ENCODE data around the gene PNPLA6.

PNPLA6 gene

GRCh38 chr19:7505288-7505681 is 30.2 kb upstream of the PNPLA6 start:
- H3K36me3 ChIP-seq (replicated peaks; ENCODE audit: low read depth, low read length) = no peaks in the 10 kb centered on the region
- no peaks in the 10 kb centered on the region for H4K20me1 ChIP-seq (ENCODE audit: insufficient read depth, low read length)
- no peaks in the 10 kb centered on the region for H3K27me3 ChIP-seq (ENCODE audit: low read depth, low read length)
- no peak overlapping the region for H2AFZ ChIP-seq (ENCODE audit: low read depth, low read length)
- no peak overlapping the region for H3K9ac ChIP-seq (ENCODE audit: low read length)
- H3K27ac ChIP-seq (ENCODE audit: low read length) = no peak overlapping the region
- no peaks in the 10 kb centered on the region for H3K4me1 ChIP-seq (ENCODE audit: low read length)
- H3K79me2 ChIP-seq (ENCODE audit: low read length) = no peaks in the 10 kb centered on the region
- TF ChIP-seq CTCF (IDR thresholded peaks at IDR 0.05; ENCODE audit: low read depth, low read length) (no peak), EZH2phosphoT487 (IDR thresholded peaks at IDR 0.05; ENCODE audit: low read depth) (no peak)
- no peaks in the 10 kb centered on the region for H3K9me3 ChIP-seq (ENCODE audit: insufficient read depth, low read length)
- no peak overlapping the region for H3K4me3 ChIP-seq (ENCODE audit: low read length)
- no peak overlapping the region for H3K4me2 ChIP-seq (ENCODE audit: low read length)

GRCh38 chr19:7505682-7506384 is 29.7 kb upstream of the PNPLA6 start:
- Histone ChIP-seq H3K27ac (ENCODE audit: low read length) (no peak overlapping the region), H3K4me1 (ENCODE audit: low read length) (no peaks in the 10 kb centered on the region), H3K79me2 (ENCODE audit: low read length) (no peaks in the 10 kb centered on the region), H4K20me1 (ENCODE audit: insufficient read depth, low read length) (no peaks in the 10 kb centered on the region), H3K9me3 (ENCODE audit: insufficient read depth, low read length) (no peaks in the 10 kb centered on the region), H3K9ac (ENCODE audit: low read length) (no peak overlapping the region), H2AFZ (ENCODE audit: low read depth, low read length) (no peak overlapping the region), H3K36me3 (replicated peaks; ENCODE audit: low read depth, low read length) (no peaks in the 10 kb centered on the region), H3K4me3 (ENCODE audit: low read length) (no peak overlapping the region), H3K4me2 (ENCODE audit: low read length) (no peak overlapping the region), H3K27me3 (ENCODE audit: low read depth, low read length) (no peaks in the 10 kb centered on the region)
- TF ChIP-seq CTCF (IDR thresholded peaks at IDR 0.05; ENCODE audit: low read depth, low read length) (no peak), EZH2phosphoT487 (IDR thresholded peaks at IDR 0.05; ENCODE audit: low read depth) (no peak)

- H3K4me3 ChIP-seq (ENCODE audit: low read length) = no peak overlapping the region
- TF ChIP-seq CTCF (IDR thresholded peaks at IDR 0.05; ENCODE audit: low read depth, low read length) (no peak), EZH2phosphoT487 (IDR thresholded peaks at IDR 0.05; ENCODE audit: low read depth) (no peak)
- H3K27me3 ChIP-seq (ENCODE audit: low read depth, low read length) = no peaks in the 10 kb centered on the region
- no peaks in the 10 kb centered on the region for H4K20me1 ChIP-seq (ENCODE audit: insufficient read depth, low read length)
- H3K4me1 ChIP-seq (ENCODE audit: low read length) = no peaks in the 10 kb centered on the region
- no peak overlapping the region for H3K4me2 ChIP-seq (ENCODE audit: low read length)
- H3K9me3 ChIP-seq (ENCODE audit: insufficient read depth, low read length) = no peaks in the 10 kb centered on the region
- no peaks in the 10 kb centered on the region for H3K36me3 ChIP-seq (replicated peaks; ENCODE audit: low read depth, low read length)
- no peak overlapping the region for H3K9ac ChIP-seq (ENCODE audit: low read length)
- H3K79me2 ChIP-seq (ENCODE audit: low read length) = no peaks in the 10 kb centered on the region
- no peak overlapping the region for H3K27ac ChIP-seq (ENCODE audit: low read length)
- no peak overlapping the region for H2AFZ ChIP-seq (ENCODE audit: low read depth, low read length)
Observed at GRCh38 chr19:7506385-7507328, 28.9 kb upstream of the PNPLA6 start.

- H3K36me3 ChIP-seq (replicated peaks; ENCODE audit: low read depth, low read length) = no peaks in the 10 kb centered on the region
- no peak overlapping the region for H3K4me3 ChIP-seq (ENCODE audit: low read length)
- H3K4me1 ChIP-seq (ENCODE audit: low read length) = no peaks in the 10 kb centered on the region
- TF ChIP-seq CTCF (IDR thresholded peaks at IDR 0.05; ENCODE audit: low read depth, low read length) = no peak
- TF ChIP-seq EZH2phosphoT487 (IDR thresholded peaks at IDR 0.05; ENCODE audit: low read depth) = no peak
- H3K27me3 ChIP-seq (ENCODE audit: low read depth, low read length) = no peaks in the 10 kb centered on the region
- no peaks in the 10 kb centered on the region for H3K9me3 ChIP-seq (ENCODE audit: insufficient read depth, low read length)
- no peaks in the 10 kb centered on the region for H3K79me2 ChIP-seq (ENCODE audit: low read length)
- no peaks in the 10 kb centered on the region for H4K20me1 ChIP-seq (ENCODE audit: insufficient read depth, low read length)
- H3K4me2 ChIP-seq (ENCODE audit: low read length) = no peak overlapping the region
- H3K9ac ChIP-seq (ENCODE audit: low read length) = no peak overlapping the region
- H2AFZ ChIP-seq (ENCODE audit: low read depth, low read length) = no peak overlapping the region
- H3K27ac ChIP-seq (ENCODE audit: low read length) = no peak overlapping the region
Observed at GRCh38 chr19:7507884-7508283, 27.6 kb upstream of the PNPLA6 start.
